ENCODE results near the gene HTR7. TPM values are rescaled to one million over a fixed set of nuclear protein-coding genes. Genes with fewer than 3 reads are reported as not detected.

Gene HTR7
- total RNA-seq, 8 experiments from 2014 or later: 0.14 to 3.5 (median 0.68) TPM

- in situ Hi-C loops (cut with MboI; ENCODE audit: low pct_unique_long_range_greater_than_20kb in 2 of 9, low sequenced_read_pairs in 9 of 9, unreplicated experiment in 9 of 9): no loop called here
- no peaks in the 10 kb centered on the region for H3K4me1 ChIP-seq (replicated peaks in 1 of 2)
- H3K27ac ChIP-seq: no peak overlapping the region
- WGBS, 10 experiments: 33 to 83% (median 60%) methylated on average over 1 to 3 of the region's 3 CpGs; no CpG with 5 or more reads in 1 of the 10 experiments
- H3K4me3 ChIP-seq: no peak overlapping the region
- no peak for ATAC-seq (replicated peaks in 6 of 8)
These were observed 69.7 kb downstream of the HTR7 start for GRCh38 chr10:90788199-90788491.

DNA sequence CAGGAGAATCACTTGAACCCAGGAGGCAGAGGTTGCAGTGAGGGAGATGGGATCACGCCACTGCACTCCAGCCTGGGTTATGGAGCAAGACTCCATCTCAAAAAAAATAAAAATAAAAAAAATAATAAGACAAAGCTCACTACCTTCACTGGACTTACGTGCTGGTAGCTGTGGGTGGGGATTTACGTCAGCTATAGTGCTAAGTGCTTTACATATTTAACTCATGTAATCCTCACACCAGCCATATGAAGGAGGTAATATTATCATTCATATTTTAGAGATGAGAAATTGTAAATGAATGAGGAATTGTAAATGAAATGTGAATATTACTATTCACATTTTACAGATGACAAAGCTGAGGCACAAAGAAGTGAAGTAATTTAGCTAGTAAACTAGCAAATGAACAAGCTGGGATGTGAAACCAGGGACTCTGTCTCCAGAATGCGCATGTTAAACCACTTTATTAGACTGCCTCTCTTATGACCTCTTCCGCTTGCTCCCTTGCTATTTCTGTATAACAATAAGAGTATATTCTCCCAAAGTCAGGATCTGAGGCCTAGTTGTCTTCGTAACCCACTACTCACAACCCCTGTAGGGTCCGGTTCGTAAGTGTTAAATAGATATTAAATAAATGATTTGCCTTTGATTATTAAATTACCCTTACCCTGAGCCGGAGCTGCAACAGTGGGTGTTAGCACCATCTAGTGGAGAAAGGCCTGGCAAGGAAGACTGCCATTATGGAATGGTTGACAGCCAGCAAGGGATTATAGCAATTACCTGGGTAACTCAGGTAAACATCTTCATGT is 70.2 kb downstream of the HTR7 start:
- 11 to 94% (median 67%) methylated on average over 2 to 9 of the region's 9 CpGs for WGBS, 10 experiments
- no peak overlapping the region for H3K4me3 ChIP-seq
- no peaks in the 10 kb centered on the region for H3K4me1 ChIP-seq (replicated peaks in 1 of 2)
- no peak overlapping the region for H3K27ac ChIP-seq
- in situ Hi-C loops (cut with MboI; ENCODE audit: low pct_unique_long_range_greater_than_20kb in 2 of 9, low sequenced_read_pairs in 9 of 9, unreplicated experiment in 9 of 9): no loop called here
- peak in 4 of 8 experiments; percentile 52 to 84 (median 75) for ATAC-seq (replicated peaks in 6 of 8)

GRCh38 chr10:90785782-90786181 is 72.1 kb downstream of the HTR7 start:
- in situ Hi-C loops (cut with MboI; ENCODE audit: low pct_unique_long_range_greater_than_20kb in 2 of 9, low sequenced_read_pairs in 9 of 9, unreplicated experiment in 9 of 9): no loop called here
- Histone ChIP-seq H3K4me3 (no peak overlapping the region), H3K4me1 (replicated peaks in 1 of 2) (no peaks in the 10 kb centered on the region), H3K27ac (no peak overlapping the region)
- 20 to 100% (median 73%) methylated on average over 1 to 4 of the region's 4 CpGs; no CpG with 5 or more reads in 2 of the 10 experiments for WGBS, 10 experiments
- no peak for ATAC-seq (replicated peaks in 6 of 8)

DNA sequence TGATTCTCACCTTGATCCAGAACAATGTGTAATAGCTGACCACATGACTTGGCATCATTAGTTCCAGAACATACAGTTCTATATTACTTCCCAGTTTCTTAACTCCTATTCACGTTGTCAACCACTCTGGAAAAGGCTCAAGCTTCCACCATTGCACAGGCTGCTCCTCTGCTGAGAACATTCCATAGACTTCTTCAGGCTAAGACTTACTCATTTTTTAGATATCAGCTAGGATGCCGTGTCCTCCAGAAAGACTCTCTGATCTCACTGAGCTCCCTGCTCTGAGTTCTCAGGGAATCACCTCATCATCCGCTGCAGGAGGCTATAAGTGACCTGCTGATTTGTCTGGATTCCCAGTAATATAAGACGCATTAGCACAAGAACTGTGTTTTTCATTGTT is 73.1 kb downstream of the HTR7 start:
- in situ Hi-C loops (cut with MboI; ENCODE audit: low pct_unique_long_range_greater_than_20kb in 2 of 9, low sequenced_read_pairs in 9 of 9, unreplicated experiment in 9 of 9): no loop called here
- no peak for ATAC-seq (replicated peaks in 6 of 8)

GRCh38 chr10:90780488-90780887 is 77.4 kb downstream of the HTR7 start:
- ATAC-seq (replicated peaks in 6 of 8): no peak
- Histone ChIP-seq H3K4me1 (replicated peaks in 1 of 2) (no peaks in the 10 kb centered on the region), H3K27ac (no peak overlapping the region), H3K4me3 (no peak overlapping the region)
- in situ Hi-C loops (cut with MboI; ENCODE audit: low pct_unique_long_range_greater_than_20kb in 2 of 9, low sequenced_read_pairs in 9 of 9, unreplicated experiment in 9 of 9): no loop called here
- 15 to 100% (median 73%) methylated on average over 1 to 3 of the region's 4 CpGs; no CpG with 5 or more reads in 2 of the 10 experiments for WGBS, 10 experiments

More for the DNA sequence above, 73.1 kb downstream of the HTR7 start:
- H3K4me1 ChIP-seq (replicated peaks in 1 of 2): no peaks in the 10 kb centered on the region
- 50 to 89% (median 73%) methylated on average over 1 to 4 of the region's 4 CpGs; no CpG with 5 or more reads in 1 of the 10 experiments for WGBS, 10 experiments
- no peak overlapping the region for H3K4me3 ChIP-seq
- H3K27ac ChIP-seq: no peak overlapping the region

DNA sequence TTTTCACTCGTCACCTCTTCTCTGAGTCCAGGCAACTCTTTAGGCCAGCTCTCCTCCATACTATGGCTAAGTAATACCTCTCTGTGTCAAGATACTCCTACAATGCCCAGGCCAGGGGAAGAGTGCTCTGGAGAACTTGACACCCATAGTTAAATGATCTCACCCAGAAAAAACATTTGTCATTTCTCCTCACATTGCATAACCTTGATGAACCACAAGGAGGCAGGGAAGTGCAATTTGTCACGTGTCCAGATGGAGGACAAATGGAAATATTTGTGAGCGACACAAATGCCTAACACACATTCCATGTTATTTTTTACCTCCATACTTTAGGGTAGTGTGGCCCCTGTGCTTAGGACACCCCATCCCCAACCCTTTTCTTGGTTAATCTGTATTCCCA is 78.3 kb downstream of the HTR7 start:
- in situ Hi-C loops (cut with MboI; ENCODE audit: low pct_unique_long_range_greater_than_20kb in 2 of 9, low sequenced_read_pairs in 9 of 9, unreplicated experiment in 9 of 9): no loop called here
- 33 to 94% (median 80%) methylated on average over 1 to 3 of the region's 3 CpGs; no CpG with 5 or more reads in 2 of the 10 experiments for WGBS, 10 experiments
- ATAC-seq (replicated peaks in 6 of 8): no peak

GRCh38 chr10:90777621-90778020 is 80.2 kb downstream of the HTR7 start:
- no peak for ATAC-seq (replicated peaks in 6 of 8)
- H3K4me1 ChIP-seq (replicated peaks in 1 of 2): no peaks in the 10 kb centered on the region
- no peak overlapping the region for H3K27ac ChIP-seq
- H3K4me3 ChIP-seq: no peak overlapping the region
- WGBS, 10 experiments: 14 to 89% (median 60%) methylated on average over 1 of the region's 1 CpG; no CpG with 5 or more reads in 5 of the 10 experiments
- in situ Hi-C loops (cut with MboI; ENCODE audit: low pct_unique_long_range_greater_than_20kb in 2 of 9, low sequenced_read_pairs in 9 of 9, unreplicated experiment in 9 of 9): no loop called here

More for the DNA sequence above, 78.3 kb downstream of the HTR7 start:
- no peak overlapping the region for H3K4me3 ChIP-seq
- no peak overlapping the region for H3K27ac ChIP-seq
- H3K4me1 ChIP-seq (replicated peaks in 1 of 2): no peaks in the 10 kb centered on the region

DNA sequence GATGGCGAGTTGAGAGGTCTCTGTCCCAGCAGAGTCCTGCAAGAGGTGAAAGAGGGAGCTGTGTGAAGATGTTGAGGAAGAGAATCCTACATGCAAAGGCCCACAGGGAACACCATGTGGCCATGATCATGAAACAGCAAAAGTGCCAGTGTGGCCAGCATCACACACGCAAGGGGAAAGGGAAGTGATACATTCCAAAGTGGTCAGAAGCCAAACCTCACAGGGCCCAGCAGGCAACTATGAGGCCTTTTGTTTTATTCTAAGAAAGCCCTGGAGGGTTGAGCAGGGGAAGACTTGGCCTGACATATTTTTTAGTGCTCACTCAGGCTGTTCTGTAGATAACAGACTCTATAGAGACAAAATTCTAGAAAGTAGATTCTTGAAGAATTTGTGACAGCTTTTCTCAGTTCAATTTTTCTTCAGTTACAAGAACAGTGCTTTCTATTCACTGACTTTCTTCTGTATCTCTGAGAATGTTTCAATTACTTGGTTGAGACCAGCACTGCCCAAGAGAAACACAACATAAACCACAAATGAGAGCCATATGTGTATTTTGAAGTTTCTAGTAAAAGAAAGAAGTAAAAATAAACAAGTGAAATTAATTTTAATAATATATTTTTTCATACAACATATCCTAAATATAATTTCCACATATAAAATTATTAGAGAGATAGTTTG is 82.3 kb downstream of the HTR7 start:
- Histone ChIP-seq H3K4me3 (no peak overlapping the region), H3K27ac (no peak overlapping the region), H3K4me1 (replicated peaks in 1 of 2) (no peaks in the 10 kb centered on the region)
- ATAC-seq (replicated peaks in 6 of 8): no peak
- WGBS, 10 experiments: 17 to 90% (median 59%) methylated on average over 1 to 2 of the region's 2 CpGs; no CpG with 5 or more reads in 2 of the 10 experiments
- in situ Hi-C loops (cut with MboI; ENCODE audit: low pct_unique_long_range_greater_than_20kb in 2 of 9, low sequenced_read_pairs in 9 of 9, unreplicated experiment in 9 of 9): no loop called here

GRCh38 chr10:90769946-90770841 is 87.6 kb downstream of the HTR7 start:
- ATAC-seq (replicated peaks in 6 of 8): peak in 1 of 8 experiments; percentile 29

GRCh38 chr10:90751107-90751997 is 106.5 kb downstream of the HTR7 start:
- H3K27ac ChIP-seq: no peak overlapping the region
- WGBS, 10 experiments: 0 to 77% (median 31%) methylated on average over 1 to 4 of the region's 4 CpGs
- in situ Hi-C loops (cut with MboI; ENCODE audit: low pct_unique_long_range_greater_than_20kb in 2 of 9, low sequenced_read_pairs in 9 of 9, unreplicated experiment in 9 of 9): loop anchor here in 1 of 9 experiments (25.0 kb wide), 1 partner anchor 111 kb away; the partner anchor contains the start of genes HTR7 and RPP30
- no peaks in the 10 kb centered on the region for H3K4me1 ChIP-seq (replicated peaks in 1 of 2)
- no peak overlapping the region for H3K4me3 ChIP-seq
- peak in 4 of 8 experiments; percentile 41 to 89 (median 66) for ATAC-seq (replicated peaks in 6 of 8)

More at GRCh38 chr10:90769946-90770841, 87.6 kb downstream of the HTR7 start:
- no peaks in the 10 kb centered on the region for H3K4me1 ChIP-seq (replicated peaks in 1 of 2)
- in situ Hi-C loops (cut with MboI; ENCODE audit: low pct_unique_long_range_greater_than_20kb in 2 of 9, low sequenced_read_pairs in 9 of 9, unreplicated experiment in 9 of 9): loop anchor here in 2 of 9 experiments (10.0 to 25.0 kb wide), 2 partner anchors 92 to 95 kb away; partner anchors contain the start of genes HTR7 (in 1 of the 2) and RPP30 (in 1 of the 2)
- H3K4me3 ChIP-seq: no peak overlapping the region
- H3K27ac ChIP-seq: no peak overlapping the region
- WGBS, 10 experiments: 40 to 100% (median 80%) methylated on average over 1 to 4 of the region's 20 CpGs; no CpG with 5 or more reads in 3 of the 10 experiments

- H3K27ac ChIP-seq: no peak overlapping the region
- WGBS, 10 experiments: 50 to 100% (median 96%) methylated on average over 1 to 3 of the region's 3 CpGs
- in situ Hi-C loops (cut with MboI; ENCODE audit: low pct_unique_long_range_greater_than_20kb in 2 of 9, low sequenced_read_pairs in 9 of 9, unreplicated experiment in 9 of 9): loop anchor here in 1 of 9 experiments (25.0 kb wide), 1 partner anchor 115 kb away; the partner anchor contains the start of genes HTR7 and RPP30
These were observed 111.0 kb downstream of the HTR7 start for GRCh38 chr10:90746829-90747228.

DNA sequence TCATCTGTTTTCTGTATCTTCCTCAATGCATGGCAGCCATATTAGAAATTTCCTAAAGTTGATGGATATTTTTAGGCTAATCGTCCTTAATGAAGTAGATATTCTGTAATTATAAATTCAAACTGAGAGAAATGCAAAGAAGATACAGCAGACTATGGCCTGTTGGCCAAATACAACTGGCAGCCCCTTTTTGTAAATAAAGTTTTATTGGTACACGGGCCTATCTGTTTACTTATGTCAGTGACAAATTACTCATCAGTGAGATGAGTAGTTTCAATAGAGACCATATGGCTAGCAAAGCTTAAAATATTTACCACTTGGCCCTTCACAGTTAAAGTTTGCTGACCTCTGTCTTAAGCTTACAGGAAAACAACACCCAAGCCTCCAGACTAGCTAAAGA is 112.3 kb downstream of the HTR7 start:
- 0 to 83% (median 38%) methylated on average over 1 to 2 of the region's 2 CpGs for WGBS, 10 experiments
- no peak overlapping the region for H3K4me3 ChIP-seq
- H3K4me1 ChIP-seq (replicated peaks in 1 of 2): peaks cover 2 to 8% of the 10 kb centered on the region in 2 donors
- ATAC-seq (replicated peaks in 6 of 8): no peak
- in situ Hi-C loops (cut with MboI; ENCODE audit: low pct_unique_long_range_greater_than_20kb in 2 of 9, low sequenced_read_pairs in 9 of 9, unreplicated experiment in 9 of 9): loop anchor here in 1 of 9 experiments (25.0 kb wide), 1 partner anchor 117 kb away; the partner anchor contains the start of genes HTR7 and RPP30
- H3K27ac ChIP-seq: no peak overlapping the region

More at GRCh38 chr10:90746829-90747228, 111.0 kb downstream of the HTR7 start:
- H3K4me1 ChIP-seq (replicated peaks in 1 of 2): peaks cover 2 to 3% of the 10 kb centered on the region in 2 donors
- no peak for ATAC-seq (replicated peaks in 6 of 8)
- no peak overlapping the region for H3K4me3 ChIP-seq

Measured in motor neuron (in vitro differentiated cells).